ENCODE measurements around the gene TMEM156.

Gene TMEM156

GRCh38 chr4:38985410-38986100, 46.7 kb downstream of the TMEM156 start:
- DNase-seq (ENCODE audit: low spot score) (no peak), ATAC-seq (ENCODE audit: low read depth) (no peak)
- Histone ChIP-seq H3K36me3 (ENCODE audit: low read depth) (peaks cover 58% of the 10 kb centered on the region), H3K27ac (ENCODE audit: poor library complexity, severe bottlenecking) (no peak overlapping the region), H3K4me3 (ENCODE audit: severe bottlenecking) (no peak overlapping the region), H3K27me3 (ENCODE audit: insufficient read depth, poor library complexity, severe bottlenecking) (no peaks in the 10 kb centered on the region), H3K9me3 (ENCODE audit: severe bottlenecking) (no peaks in the 10 kb centered on the region), H3K4me1 (ENCODE audit: insufficient read depth, poor library complexity, severe bottlenecking) (peaks cover 7% of the 10 kb centered on the region)
- TF ChIP-seq, protein P1, sequence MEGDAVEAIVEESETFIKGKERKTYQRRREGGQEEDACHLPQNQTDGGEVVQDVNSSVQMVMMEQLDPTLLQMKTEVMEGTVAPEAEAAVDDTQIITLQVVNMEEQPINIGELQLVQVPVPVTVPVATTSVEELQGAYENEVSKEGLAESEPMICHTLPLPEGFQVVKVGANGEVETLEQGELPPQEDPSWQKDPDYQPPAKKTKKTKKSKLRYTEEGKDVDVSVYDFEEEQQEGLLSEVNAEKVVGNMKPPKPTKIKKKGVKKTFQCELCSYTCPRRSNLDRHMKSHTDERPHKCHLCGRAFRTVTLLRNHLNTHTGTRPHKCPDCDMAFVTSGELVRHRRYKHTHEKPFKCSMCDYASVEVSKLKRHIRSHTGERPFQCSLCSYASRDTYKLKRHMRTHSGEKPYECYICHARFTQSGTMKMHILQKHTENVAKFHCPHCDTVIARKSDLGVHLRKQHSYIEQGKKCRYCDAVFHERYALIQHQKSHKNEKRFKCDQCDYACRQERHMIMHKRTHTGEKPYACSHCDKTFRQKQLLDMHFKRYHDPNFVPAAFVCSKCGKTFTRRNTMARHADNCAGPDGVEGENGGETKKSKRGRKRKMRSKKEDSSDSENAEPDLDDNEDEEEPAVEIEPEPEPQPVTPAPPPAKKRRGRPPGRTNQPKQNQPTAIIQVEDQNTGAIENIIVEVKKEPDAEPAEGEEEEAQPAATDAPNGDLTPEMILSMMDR (IDR thresholded peaks at IDR 0.05; ENCODE audit: poor library complexity, severe bottlenecking) = no peak

GRCh38 chr4:38983787-38984598, 48.2 kb downstream of the TMEM156 start:
- H3K4me1 ChIP-seq (ENCODE audit: insufficient read depth, poor library complexity, severe bottlenecking) = peaks cover 6% of the 10 kb centered on the region
- H3K27ac ChIP-seq (ENCODE audit: poor library complexity, severe bottlenecking) = no peak overlapping the region
- no peak overlapping the region for H3K4me3 ChIP-seq (ENCODE audit: severe bottlenecking)
- DNase-seq (ENCODE audit: low spot score) (no peak), ATAC-seq (ENCODE audit: low read depth) (no peak)
- peaks cover 57% of the 10 kb centered on the region for H3K36me3 ChIP-seq (ENCODE audit: low read depth)
- H3K27me3 ChIP-seq (ENCODE audit: insufficient read depth, poor library complexity, severe bottlenecking) = no peaks in the 10 kb centered on the region
- TF ChIP-seq, protein P1 (IDR thresholded peaks at IDR 0.05; ENCODE audit: poor library complexity, severe bottlenecking) = no peak
- H3K9me3 ChIP-seq (ENCODE audit: severe bottlenecking) = no peaks in the 10 kb centered on the region

- Histone ChIP-seq H3K4me1 (ENCODE audit: insufficient read depth, poor library complexity, severe bottlenecking) (no peaks in the 10 kb centered on the region), H3K4me3 (ENCODE audit: severe bottlenecking) (no peak overlapping the region), H3K36me3 (ENCODE audit: low read depth) (peaks cover 51% of the 10 kb centered on the region), H3K27ac (ENCODE audit: poor library complexity, severe bottlenecking) (no peak overlapping the region), H3K27me3 (ENCODE audit: insufficient read depth, poor library complexity, severe bottlenecking) (no peaks in the 10 kb centered on the region), H3K9me3 (ENCODE audit: severe bottlenecking) (no peaks in the 10 kb centered on the region)
- DNase-seq (ENCODE audit: low spot score) (no peak), ATAC-seq (ENCODE audit: low read depth) (no peak)
- TF ChIP-seq, protein P1 (IDR thresholded peaks at IDR 0.05; ENCODE audit: poor library complexity, severe bottlenecking) = no peak
Measured at GRCh38 chr4:38983291-38983690, 48.9 kb downstream of the TMEM156 start.

DNA sequence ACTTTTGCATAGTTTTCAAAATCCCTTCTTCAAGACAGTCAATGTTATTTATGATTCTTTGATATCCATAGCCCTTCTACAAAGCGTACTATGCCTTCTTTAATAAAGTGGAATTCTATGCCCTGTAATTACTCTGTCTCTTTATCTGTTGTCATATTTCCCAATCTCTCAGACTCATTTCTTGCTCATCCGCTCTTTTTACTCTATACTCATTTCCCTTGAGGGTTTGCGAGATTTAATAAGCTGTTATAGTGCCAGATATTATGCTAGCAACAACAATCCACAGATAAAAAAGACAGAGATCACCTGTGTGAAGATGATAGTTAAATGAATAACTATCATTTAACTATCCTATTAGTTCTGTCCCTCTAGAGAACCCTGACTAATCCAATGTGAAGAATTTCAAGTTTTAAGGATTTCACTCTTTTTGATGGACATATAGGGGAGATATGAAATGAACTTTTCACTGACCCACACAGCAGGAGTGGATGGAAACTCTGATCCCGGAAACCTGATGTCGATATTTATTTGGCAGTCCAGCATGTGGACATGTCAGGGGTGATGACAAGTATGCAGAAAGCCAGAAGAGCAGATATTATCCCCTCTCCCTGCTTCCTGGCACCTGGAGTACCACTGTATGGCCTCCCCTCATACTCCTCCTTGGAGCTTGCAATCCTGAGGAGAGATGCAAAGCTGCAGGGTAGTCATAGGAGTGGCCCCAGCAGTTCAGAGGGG, 49.7 kb downstream of the TMEM156 start:
- no peaks in the 10 kb centered on the region for H3K4me1 ChIP-seq (ENCODE audit: insufficient read depth, poor library complexity, severe bottlenecking)
- no peaks in the 10 kb centered on the region for H3K9me3 ChIP-seq (ENCODE audit: severe bottlenecking)
- H3K36me3 ChIP-seq (ENCODE audit: low read depth) = peaks cover 48% of the 10 kb centered on the region
- DNase-seq (ENCODE audit: low spot score) = no peak
- no peak overlapping the region for H3K27ac ChIP-seq (ENCODE audit: poor library complexity, severe bottlenecking)
- no peak for ATAC-seq (ENCODE audit: low read depth)
- H3K4me3 ChIP-seq (ENCODE audit: severe bottlenecking) = no peak overlapping the region
- TF ChIP-seq, protein P1 (IDR thresholded peaks at IDR 0.05; ENCODE audit: poor library complexity, severe bottlenecking) = no peak
- H3K27me3 ChIP-seq (ENCODE audit: insufficient read depth, poor library complexity, severe bottlenecking) = no peaks in the 10 kb centered on the region
